Right lobe of liver (tissue), 6 donors: ENCODE measurements around the gene SV2C. TPM values are rescaled to one million over a fixed set of nuclear protein-coding genes. Genes with fewer than 3 reads are reported as not detected.

Source experiments
- ATAC-seq, 4 donors: fragments of 200-7000 bp; cut with Tn5 transposase; one replicate each; pipeline ENCODE4 v1.9.1; 2020; ENCODE audit warnings: mild to moderate bottlenecking in 4 of 4, moderate library complexity in 4 of 4
- DNase-seq, 3 donors: peaks; one replicate each; pipeline ENCODE4 v3.0.0-alpha.2; 2020
- H3K27ac ChIP-seq, 3 donors: fragments of 200-600 bp; one replicate each; pipeline ENCODE4 v1.8.0; 2022
- H3K27me3 ChIP-seq, 2 donors: fragments of 200-600 bp; one replicate each; pipeline ENCODE4 v1.8.0; 2022
- H3K36me3 ChIP-seq, 4 donors: fragments of 200-600 bp; sonication (generic) in 1 of 4; one replicate each; pipeline versions ENCODE4 v1.5.1 to v1.8.0; 2017 to 2022; ENCODE audit warnings: control low read depth in 1 of 4
- H3K4me1 ChIP-seq, 4 donors: fragments of 200-600 bp; sonication (generic) in 1 of 4; one replicate each; pipeline versions ENCODE4 v1.5.1 to v1.8.0; 2017 to 2022; ENCODE audit warnings: control low read depth in 1 of 4
- H3K4me3 ChIP-seq, 3 donors: fragments of 200-600 bp; one replicate each; pipeline ENCODE4 v1.8.0; 2022
- H3K9me3 ChIP-seq, 4 donors: fragments of 200-600 bp; sonication (generic) in 1 of 4; one replicate each; pipeline versions ENCODE4 v1.5.1 to v1.8.0; 2017 to 2022; ENCODE audit warnings: control low read depth in 1 of 4
- CTCF ChIP-seq, 4 donors: fragments of 200-600 bp in 3 of 4; fragments of 450-650 bp in 1 of 4; IDR thresholded peaks; one replicate each; pipeline versions ENCODE4 v1.5.1 to v1.8.0; 2016 to 2022; ENCODE audit warnings: antibody characterized with exemption in 4 of 4, mild to moderate bottlenecking in 2 of 4
- POLR2A ChIP-seq: fragments of 450-650 bp; IDR thresholded peaks from one replicate; pipeline ENCODE4 v1.6.1; 2017; ENCODE audit warnings: antibody characterized with exemption, mild to moderate bottlenecking
- WGBS: methylation state at CpG from one replicate; pipeline ENCODE4 v1.1.6; 2018; ENCODE audit warnings: low coverage, low lambda C conversion rate; ENCODE audit not compliant: insufficient coverage; ENCODE audit errors: missing lambda C conversion rate; 5-methylcytosine and 5-hydroxymethylcytosine counted together
- intact Hi-C, 2 donors: fragments of 100-400 bp; cut with DNase I; formaldehyde crosslinking; loops; one replicate each; pipeline versions ENCODE4 v1.11.2 to v1.14.1; 2022
- total RNA-seq, 6 experiments: library from RNA; depleted of rRNA in 2 of 6; stranded (reverse); fragments of >200 nt in 2 of 6; fragmentation: NEBNext Ultra II Directional in 3 of 6; extraction: Animal tissue kit (Norgen Biotek cat#: 25700) in 3 of 6; gene quantifications; one replicate each; pipeline versions ENCODE4 v1.1.0 to v1.2.4, GENCODE V29; 2016 to 2023
- donor health status: DM: no; HTN: yes; CAD: no.
- donor health status: DM: no; HTN: no; CAD: no.
- donor health status: DM: no; HTN: no; CAD: no.
- donor health status: DM: no; HTN: yes; CAD: no.
- donor health status: DM: no; HTN: yes; CAD: no.

SV2C gene
- total RNA-seq, 6 experiments from 2014 or later, result under 0.01 to 0.05 (median 0.01) TPM; not detected in 2

GRCh38 chr5:76397200-76397599 lies 314.0 kb downstream of the SV2C start:
- TF ChIP-seq POLR2A, result no peak
- no peak for TF ChIP-seq CTCF (IDR thresholded peaks at IDR 0.05)
- WGBS, result 95% methylated on average over 2 of the region's 2 CpGs
- peaks cover 0 to 5% (median 0%) of the 10 kb centered on the region in 4 donors for H3K4me1 ChIP-seq
- ATAC-seq (no peak), DNase-seq (no peak)
- H3K9me3 ChIP-seq, result no peaks in the 10 kb centered on the region
- H3K4me3 ChIP-seq, result no peak overlapping the region
- H3K27me3 ChIP-seq, result no peaks in the 10 kb centered on the region
- H3K27ac ChIP-seq, result no peak overlapping the region
- no peaks in the 10 kb centered on the region for H3K36me3 ChIP-seq
- intact Hi-C loops, result no loop called here

GRCh38 chr5:76399268-76399667 lies 316.1 kb downstream of the SV2C start:
- no peak for DNase-seq
- intact Hi-C loops, result no loop called here

GRCh38 chr5:76400466-76400865 lies 317.3 kb downstream of the SV2C start:
- DNase-seq (no peak), ATAC-seq (no peak)
- Histone ChIP-seq H3K27ac (no peak overlapping the region), H3K4me3 (no peak overlapping the region), H3K4me1 (peaks cover 0 to 15% (median 2%) of the 10 kb centered on the region in 4 donors), H3K36me3 (no peaks in the 10 kb centered on the region), H3K9me3 (no peaks in the 10 kb centered on the region), H3K27me3 (no peaks in the 10 kb centered on the region)
- TF ChIP-seq CTCF (IDR thresholded peaks at IDR 0.05) (no peak), POLR2A (no peak)
- WGBS, result 65% methylated on average over 5 of the region's 5 CpGs
- intact Hi-C loops, result loop anchor here (10.0 kb wide), 1 partner anchor 144 kb away; no protein-coding TSS in a partner anchor

More at GRCh38 chr5:76399268-76399667, 316.1 kb downstream of the SV2C start:
- Histone ChIP-seq H3K9me3 (no peaks in the 10 kb centered on the region), H3K27ac (no peak overlapping the region), H3K36me3 (no peaks in the 10 kb centered on the region), H3K27me3 (no peaks in the 10 kb centered on the region), H3K4me3 (no peak overlapping the region), H3K4me1 (peaks cover 0 to 5% (median 0%) of the 10 kb centered on the region in 4 donors)
- TF ChIP-seq POLR2A, result no peak
- no peak for TF ChIP-seq CTCF (IDR thresholded peaks at IDR 0.05)
- WGBS, result 90% methylated on average over 2 of the region's 2 CpGs
- ATAC-seq, result no peak

GRCh38 chr5:76401801-76402250 lies 318.6 kb downstream of the SV2C start:
- DNase-seq, result peak in 1 of 3 donors; percentile 29
- H3K27ac ChIP-seq, result peak overlapping the region; percentile 86 to 97 (median 96)
- no peaks in the 10 kb centered on the region for H3K27me3 ChIP-seq
- intact Hi-C loops, result loop anchor here (10.0 kb wide), 1 partner anchor 143 kb away; no protein-coding TSS in a partner anchor
- H3K36me3 ChIP-seq, result no peaks in the 10 kb centered on the region
- TF ChIP-seq POLR2A (no peak), CTCF (IDR thresholded peaks at IDR 0.05) (no peak)
- WGBS, result 15% methylated on average over 9 of the region's 11 CpGs
- H3K4me1 ChIP-seq, result peaks cover 0 to 29% (median 8%) of the 10 kb centered on the region in 4 donors
- H3K4me3 ChIP-seq, result peak overlapping the region; percentile 83 to 91 (median 89)
- ATAC-seq, result no peak
- no peaks in the 10 kb centered on the region for H3K9me3 ChIP-seq
